T-helper 1 cell treated with Interleukin-12 subunit alpha and Interleukin-12 subunit beta and Interleukin-4 antibody, amounts not matched to agents 30 μg/mL and 1 μg/mL, for 36 hours (primary cell): ENCODE results near the gene OR2S2.
"Not testable (repeated sequence)": the region's sequence is repeated elsewhere in the genome, so short reads cannot be mapped to it uniquely, and the experiment has no call there.

Experiments
- H3K27ac Mint-ChIP-seq: one replicate; pipeline ENCODE4 v1.8.0; 2021; ENCODE audit warnings: mild to moderate bottlenecking, mixed read lengths
- H3K27me3 Mint-ChIP-seq: one replicate; pipeline ENCODE4 v1.8.0; 2021; ENCODE audit warnings: low read depth, mixed read lengths
- H3K36me3 Mint-ChIP-seq: one replicate; pipeline ENCODE4 v1.8.0; 2021; ENCODE audit warnings: low read depth, mixed read lengths
- H3K4me1 Mint-ChIP-seq: one replicate; pipeline ENCODE4 v1.8.0; 2021; ENCODE audit warnings: low read depth, mixed read lengths
- H3K4me3 Mint-ChIP-seq: one replicate; pipeline ENCODE4 v1.8.0; 2021; ENCODE audit warnings: mild to moderate bottlenecking, moderate library complexity, mixed read lengths
- H3K9me3 Mint-ChIP-seq: one replicate; pipeline ENCODE4 v1.8.0; 2021; ENCODE audit warnings: mixed read lengths

Gene OR2S2

DNA sequence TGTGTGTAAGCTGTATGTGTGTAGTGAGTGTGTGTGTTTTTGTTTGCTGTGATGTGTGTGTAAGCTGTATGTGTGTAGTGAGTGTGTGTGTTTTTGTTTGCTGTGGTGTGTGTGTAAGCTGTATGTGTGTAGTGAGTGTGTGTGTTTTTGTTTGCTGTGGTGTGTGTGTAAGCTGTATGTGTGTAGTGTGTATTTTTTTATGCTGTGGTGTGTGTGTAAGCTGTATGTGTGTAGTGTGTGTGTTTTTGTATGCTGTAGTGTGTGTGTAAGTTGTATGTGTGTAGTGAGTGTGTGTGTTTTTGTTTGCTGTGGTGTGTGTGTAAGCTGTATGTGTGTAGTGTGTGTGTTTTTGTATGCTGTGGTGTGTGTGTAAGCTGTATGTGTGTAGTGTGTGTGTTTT is 44.5 kb downstream of the OR2S2 start:
- H3K4me1 Mint-ChIP-seq: peaks cover 16% of the 10 kb centered on the region
- not testable (repeated sequence) for H3K36me3 Mint-ChIP-seq, H3K27me3 Mint-ChIP-seq, H3K9me3 Mint-ChIP-seq, H3K4me3 Mint-ChIP-seq, H3K27ac Mint-ChIP-seq

- Mint-ChIP-seq H3K27me3 (no peaks in the 10 kb centered on the region), H3K27ac (no peak overlapping the region), H3K4me3 (no peak overlapping the region), H3K36me3 (no peaks in the 10 kb centered on the region), H3K9me3 (no peaks in the 10 kb centered on the region), H3K4me1 (peaks cover 20% of the 10 kb centered on the region)
Measured at GRCh38 chr9:35912791-35913400, 45.1 kb downstream of the OR2S2 start.

GRCh38 chr9:35911690-35912089 is 46.3 kb downstream of the OR2S2 start:
- no peak overlapping the region for H3K4me3 Mint-ChIP-seq
- no peaks in the 10 kb centered on the region for H3K36me3 Mint-ChIP-seq
- no peaks in the 10 kb centered on the region for H3K27me3 Mint-ChIP-seq
- no peak overlapping the region for H3K27ac Mint-ChIP-seq
- no peaks in the 10 kb centered on the region for H3K9me3 Mint-ChIP-seq
- peaks cover 20% of the 10 kb centered on the region for H3K4me1 Mint-ChIP-seq

DNA sequence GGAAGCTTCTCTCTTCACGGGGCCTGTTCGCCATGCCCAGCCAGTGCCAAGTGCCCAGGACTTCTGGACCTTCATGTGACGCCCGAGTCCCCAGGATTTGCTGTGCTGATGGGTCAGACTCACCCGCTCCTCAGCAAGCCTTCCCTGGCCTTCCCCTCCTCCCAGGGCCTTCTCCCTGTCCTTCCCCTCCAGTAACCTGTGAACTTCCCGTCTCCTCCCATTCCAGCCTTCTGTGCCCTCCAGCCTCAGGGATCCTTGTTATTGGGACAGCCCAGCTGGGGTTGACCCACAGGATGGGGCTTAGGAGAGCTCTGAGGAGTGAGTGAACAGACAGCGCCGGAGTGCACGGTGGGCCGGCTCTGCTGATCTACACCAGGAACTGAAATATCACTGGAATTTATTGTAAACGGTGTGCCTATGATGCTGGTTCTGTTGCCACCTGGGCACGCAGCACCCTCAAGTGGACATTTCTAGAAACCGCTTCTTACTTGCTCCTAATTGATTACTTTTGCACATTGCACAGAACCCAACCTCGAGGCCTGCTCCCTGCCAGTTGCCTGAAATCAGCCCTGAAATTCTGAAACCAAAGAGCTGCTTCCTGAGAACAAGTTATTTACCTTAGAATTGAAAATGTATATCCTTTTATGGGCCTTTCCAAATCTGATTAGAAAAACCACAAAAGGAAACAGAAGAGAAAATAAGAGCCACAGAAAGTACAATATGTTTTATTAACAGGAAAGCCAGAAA is 47.2 kb downstream of the OR2S2 start:
- Mint-ChIP-seq H3K4me1 (peaks cover 20% of the 10 kb centered on the region), H3K4me3 (peak overlapping the region; percentile 38), H3K9me3 (no peaks in the 10 kb centered on the region), H3K27ac (peak overlapping the region; percentile 87), H3K27me3 (no peaks in the 10 kb centered on the region), H3K36me3 (no peaks in the 10 kb centered on the region)

DNA sequence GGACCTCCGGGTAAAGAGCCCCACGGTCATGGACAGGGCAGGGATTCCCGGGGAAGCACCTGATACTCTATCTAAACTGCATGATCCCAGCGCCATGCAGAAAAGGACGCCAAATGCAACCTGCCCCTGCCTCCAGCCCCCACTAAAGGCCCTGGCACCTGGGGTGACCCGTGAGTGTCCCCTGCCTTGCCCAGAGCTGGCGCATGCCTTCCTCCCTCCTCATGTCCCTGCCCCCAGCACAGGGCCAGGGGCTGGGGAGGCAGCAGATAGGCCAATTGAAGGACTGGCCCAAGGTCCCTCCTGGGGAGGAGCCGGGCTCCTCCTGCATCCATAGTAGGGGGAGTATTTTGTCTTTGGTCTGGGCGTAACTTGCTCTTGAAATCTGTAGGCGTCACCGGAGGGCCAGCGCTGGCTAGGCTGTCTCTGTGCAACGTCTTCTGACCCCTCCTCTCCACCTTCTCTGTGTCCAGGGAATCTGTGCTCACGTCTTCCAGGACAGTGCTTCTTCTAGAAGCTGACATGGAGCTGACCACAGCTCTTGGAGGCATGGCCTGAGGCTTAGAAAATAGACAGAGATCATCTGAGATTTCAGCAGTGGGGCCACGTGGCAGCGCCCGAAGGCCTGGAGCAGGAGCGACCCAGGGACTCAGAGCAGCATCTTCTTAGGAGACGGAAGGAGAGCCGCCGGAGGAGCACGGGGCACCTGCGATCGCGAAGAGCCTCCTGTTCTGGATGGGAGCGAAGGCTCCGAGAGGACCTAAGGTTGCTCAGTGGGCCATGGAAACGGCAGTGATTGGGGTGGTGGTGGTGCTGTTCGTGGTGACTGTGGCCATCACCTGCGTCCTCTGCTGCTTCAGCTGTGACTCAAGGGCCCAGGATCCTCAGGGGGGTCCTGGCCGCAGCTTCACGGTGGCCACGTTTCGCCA is 48.0 kb downstream of the OR2S2 start:
- Mint-ChIP-seq H3K27me3 (no peaks in the 10 kb centered on the region), H3K9me3 (no peaks in the 10 kb centered on the region), H3K4me3 (no peak overlapping the region), H3K4me1 (peaks cover 20% of the 10 kb centered on the region), H3K36me3 (no peaks in the 10 kb centered on the region), H3K27ac (no peak overlapping the region)

DNA sequence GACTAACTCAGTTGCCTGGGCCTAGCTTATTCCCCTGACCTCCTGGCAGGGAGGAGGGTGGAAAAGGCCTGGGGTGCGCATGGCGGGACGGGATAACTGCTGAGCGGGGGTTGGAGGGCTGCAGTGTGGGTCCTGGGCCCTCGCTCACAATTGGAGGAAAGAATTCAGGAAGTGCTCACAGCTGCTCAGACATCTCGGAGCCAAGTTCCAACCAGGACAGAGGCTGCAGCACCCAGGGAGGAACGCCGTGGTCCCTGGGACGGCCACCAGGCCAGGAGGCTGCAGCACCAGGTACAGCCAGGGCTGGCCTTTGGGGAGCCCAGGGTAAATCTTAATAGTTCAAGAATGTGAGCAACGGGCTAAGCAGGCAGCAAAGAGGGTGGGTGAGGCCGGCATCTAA is 48.7 kb downstream of the OR2S2 start, which contains the start of gene SPAAR:
Gene SPAAR, plus strand, starts transcription at position 217 of the 400 bp plus-strand sequence. CDS start 974 bp downstream, outside the sequence.
- Mint-ChIP-seq H3K4me1 (peaks cover 20% of the 10 kb centered on the region), H3K4me3 (no peak within 1 kb of the TSS), H3K36me3 (no peaks in the 10 kb centered on the region), H3K9me3 (no peaks in the 10 kb centered on the region), H3K27me3 (no peaks in the 10 kb centered on the region), H3K27ac (peak within 1 kb of the TSS; percentile 49)

DNA sequence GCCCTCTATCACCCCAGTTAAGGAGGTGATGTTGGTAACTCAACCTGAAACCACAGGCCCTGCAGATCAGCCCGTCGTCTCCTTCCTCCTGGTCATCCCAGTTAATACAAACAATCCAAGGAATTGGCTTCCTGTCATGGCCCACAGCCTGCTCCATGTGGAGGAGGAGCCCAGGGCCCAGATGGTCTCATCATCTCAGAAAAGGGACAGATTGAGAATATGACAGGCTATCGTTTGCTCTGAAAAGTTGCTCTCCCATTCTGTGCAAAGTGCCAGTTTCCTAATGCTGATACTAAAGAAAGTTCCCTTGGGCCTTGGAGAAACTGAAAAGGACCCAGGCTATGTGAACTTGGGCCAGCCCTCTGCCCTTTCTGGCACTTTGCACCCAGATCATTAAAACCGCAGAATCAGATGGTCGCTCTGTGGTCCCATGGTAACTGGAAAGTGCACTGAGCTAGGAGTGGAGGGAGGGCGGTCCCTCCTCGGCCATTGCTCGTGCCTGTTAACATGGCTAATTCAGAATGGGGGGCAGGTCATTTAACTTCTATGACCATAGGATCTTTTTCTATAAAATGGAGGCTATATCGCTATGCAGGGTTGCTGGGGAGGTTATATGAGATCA is 49.3 kb downstream of the OR2S2 start:
- Mint-ChIP-seq H3K36me3 (no peaks in the 10 kb centered on the region), H3K27me3 (no peaks in the 10 kb centered on the region), H3K4me1 (peaks cover 20% of the 10 kb centered on the region), H3K4me3 (no peak overlapping the region), H3K27ac (no peak overlapping the region), H3K9me3 (no peaks in the 10 kb centered on the region)

DNA sequence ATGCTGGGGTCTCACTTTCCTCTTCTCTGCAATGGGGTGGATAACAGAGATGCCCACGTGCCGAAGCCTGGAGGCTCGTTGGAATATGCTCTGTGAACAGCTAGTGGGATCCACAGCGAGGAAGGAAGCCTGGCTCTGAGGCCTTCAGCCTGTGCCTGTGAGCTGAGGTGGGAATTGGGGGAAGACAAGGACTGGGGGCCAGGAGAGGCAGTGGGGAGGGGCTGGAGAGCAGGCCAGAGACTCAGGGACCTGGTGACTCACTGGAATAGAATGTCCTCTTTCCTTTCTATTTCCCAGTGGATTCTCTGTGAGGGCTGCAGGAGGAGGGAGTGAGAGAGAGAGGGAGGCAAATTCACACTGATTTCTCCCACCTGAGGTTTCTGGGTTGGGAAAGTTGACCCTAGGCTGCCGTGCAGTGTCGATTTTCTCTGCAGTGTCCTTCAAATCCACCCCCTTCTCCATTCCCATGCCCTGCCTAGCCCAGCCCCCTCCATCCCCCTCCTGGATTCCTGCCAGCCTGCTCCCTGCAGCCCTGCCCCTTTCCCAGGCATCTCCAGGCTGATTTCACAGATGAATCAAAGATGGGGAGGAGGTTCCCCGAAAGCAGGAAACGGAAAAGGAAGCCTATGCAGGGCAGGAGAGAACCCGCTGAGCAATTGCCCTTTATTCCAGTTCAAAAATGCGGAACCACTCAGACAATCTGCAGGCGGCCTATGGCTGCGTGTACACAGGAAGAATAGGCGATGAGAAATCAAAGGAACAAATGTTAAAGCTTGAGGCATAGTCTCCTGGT is 50.0 kb downstream of the OR2S2 start:
- H3K9me3 Mint-ChIP-seq: no peaks in the 10 kb centered on the region
- H3K27ac Mint-ChIP-seq: no peak overlapping the region
- H3K27me3 Mint-ChIP-seq: peaks cover 3% of the 10 kb centered on the region
- H3K4me3 Mint-ChIP-seq: no peak overlapping the region
- H3K4me1 Mint-ChIP-seq: peaks cover 20% of the 10 kb centered on the region
- H3K36me3 Mint-ChIP-seq: no peaks in the 10 kb centered on the region
